Forelimb muscle (tissue), 1 donor: ENCODE data around the gene KCNJ14. TPM values are rescaled to one million over a fixed set of nuclear protein-coding genes. Genes with fewer than 3 reads are reported as not detected.
"Not testable (repeated sequence)": the region's sequence is repeated elsewhere in the genome, so short reads cannot be mapped to it uniquely, and the experiment has no call there.

Experiments used
- DNase-seq: peaks from one replicate; pipeline ENCODE4 v3.0.0-alpha.2; 2013; ENCODE audit warnings: low read depth
- polyA plus RNA-seq: library from polyadenylated mRNA; unstranded; fragments of 120-200 nt; gene quantifications from one replicate; pipeline ENCODE4 v1.2.1, GENCODE V29; 2013; ENCODE audit not compliant: insufficient read length

Gene KCNJ14
- polyA plus RNA-seq, 1 donor: 0.81 TPM

- no peak for DNase-seq
These were observed 32.6 kb downstream of the KCNJ14 start for GRCh38 chr19:48487948-48488347.

GRCh38 chr19:48488478-48488877 lies 33.1 kb downstream of the KCNJ14 start:
- DNase-seq: not testable (repeated sequence)

GRCh38 chr19:48489608-48490216 lies 34.3 kb downstream of the KCNJ14 start:
- DNase-seq: no peak

- no peak for DNase-seq
These were observed 35.8 kb downstream of the KCNJ14 start for GRCh38 chr19:48490981-48491792.

- DNase-seq: no peak
These were observed 36.4 kb downstream of the KCNJ14 start for GRCh38 chr19:48491793-48492123.

- DNase-seq: no peak
These were observed 37.7 kb downstream of the KCNJ14 start for GRCh38 chr19:48492925-48493717.

- no peak for DNase-seq
These were observed 38.5 kb downstream of the KCNJ14 start for GRCh38 chr19:48493718-48494401.

GRCh38 chr19:48495396-48495795 lies 40.0 kb downstream of the KCNJ14 start:
- no peak for DNase-seq

GRCh38 chr19:48496959-48497727 lies 41.8 kb downstream of the KCNJ14 start:
- DNase-seq: no peak

- DNase-seq: no peak
These were observed 42.6 kb downstream of the KCNJ14 start for GRCh38 chr19:48497728-48498594.

GRCh38 chr19:48498595-48499311 lies 43.4 kb downstream of the KCNJ14 start:
- DNase-seq: no peak

GRCh38 chr19:48499316-48500090 lies 44.1 kb downstream of the KCNJ14 start:
- no peak for DNase-seq

- no peak for DNase-seq
These were observed 45.6 kb downstream of the KCNJ14 start for GRCh38 chr19:48500830-48501493.

GRCh38 chr19:48501494-48502349 lies 46.3 kb downstream of the KCNJ14 start:
- DNase-seq: no peak

GRCh38 chr19:48502350-48503018 lies 47.1 kb downstream of the KCNJ14 start:
- no peak for DNase-seq

- DNase-seq: no peak
These were observed 50.9 kb downstream of the KCNJ14 start for GRCh38 chr19:48506138-48506733.
